AG09309 (cell line): ENCODE measurements around the gene LCP1.
A peak's percentile ranks its signal among the peaks of the same experiment; 100 is the strongest.

Experiments
- DNase-seq: peaks from one replicate; pipeline ENCODE4 v3.0.0-alpha.2; 2010; ENCODE audit warnings: low read depth
- H3K4me3 ChIP-seq: 2 replicates; pipeline ENCODE4 v1.5.1; 2011; ENCODE audit warnings: mild to moderate bottlenecking, low read depth, low read length, moderate library complexity; ENCODE audit not compliant: control insufficient read depth
- TF ChIP-seq, protein P1 (sequence below): IDR thresholded peaks from 2 replicates; pipeline ENCODE4 v1.5.1; 2011; ENCODE audit warnings: mild to moderate bottlenecking, low read depth, low read length, inconsistent platforms; ENCODE audit not compliant: insufficient read depth, control insufficient read depth; ENCODE audit errors: missing control alignments

Gene LCP1

GRCh38 chr13:46160471-46161066, 21.4 kb downstream of the LCP1 start:
- peak; percentile 7 for DNase-seq
- TF ChIP-seq, protein P1, sequence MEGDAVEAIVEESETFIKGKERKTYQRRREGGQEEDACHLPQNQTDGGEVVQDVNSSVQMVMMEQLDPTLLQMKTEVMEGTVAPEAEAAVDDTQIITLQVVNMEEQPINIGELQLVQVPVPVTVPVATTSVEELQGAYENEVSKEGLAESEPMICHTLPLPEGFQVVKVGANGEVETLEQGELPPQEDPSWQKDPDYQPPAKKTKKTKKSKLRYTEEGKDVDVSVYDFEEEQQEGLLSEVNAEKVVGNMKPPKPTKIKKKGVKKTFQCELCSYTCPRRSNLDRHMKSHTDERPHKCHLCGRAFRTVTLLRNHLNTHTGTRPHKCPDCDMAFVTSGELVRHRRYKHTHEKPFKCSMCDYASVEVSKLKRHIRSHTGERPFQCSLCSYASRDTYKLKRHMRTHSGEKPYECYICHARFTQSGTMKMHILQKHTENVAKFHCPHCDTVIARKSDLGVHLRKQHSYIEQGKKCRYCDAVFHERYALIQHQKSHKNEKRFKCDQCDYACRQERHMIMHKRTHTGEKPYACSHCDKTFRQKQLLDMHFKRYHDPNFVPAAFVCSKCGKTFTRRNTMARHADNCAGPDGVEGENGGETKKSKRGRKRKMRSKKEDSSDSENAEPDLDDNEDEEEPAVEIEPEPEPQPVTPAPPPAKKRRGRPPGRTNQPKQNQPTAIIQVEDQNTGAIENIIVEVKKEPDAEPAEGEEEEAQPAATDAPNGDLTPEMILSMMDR = peak; percentile 77
- no peak overlapping the region for H3K4me3 ChIP-seq

DNA sequence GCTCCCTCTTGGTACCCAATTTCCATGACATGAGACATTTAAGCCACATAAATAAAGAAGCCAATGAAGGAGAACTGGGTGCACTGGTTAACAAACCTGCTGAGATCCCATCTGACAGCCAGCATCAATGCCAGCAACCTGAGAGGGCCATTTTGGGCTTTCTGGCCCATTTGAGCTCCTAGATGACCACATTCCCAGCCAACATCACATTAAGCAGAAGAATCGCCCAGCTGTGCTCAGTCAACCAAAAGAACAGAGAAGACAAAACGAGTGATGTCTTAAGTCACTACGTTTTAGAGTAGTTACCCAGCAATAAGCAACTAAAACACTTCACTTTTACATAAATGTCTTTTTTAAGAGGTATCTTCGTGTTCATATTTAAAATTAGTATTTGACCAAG, 21.9 kb downstream of the LCP1 start:
- H3K4me3 ChIP-seq = no peak overlapping the region
- DNase-seq = no peak
- TF ChIP-seq, protein P1 = no peak

DNA sequence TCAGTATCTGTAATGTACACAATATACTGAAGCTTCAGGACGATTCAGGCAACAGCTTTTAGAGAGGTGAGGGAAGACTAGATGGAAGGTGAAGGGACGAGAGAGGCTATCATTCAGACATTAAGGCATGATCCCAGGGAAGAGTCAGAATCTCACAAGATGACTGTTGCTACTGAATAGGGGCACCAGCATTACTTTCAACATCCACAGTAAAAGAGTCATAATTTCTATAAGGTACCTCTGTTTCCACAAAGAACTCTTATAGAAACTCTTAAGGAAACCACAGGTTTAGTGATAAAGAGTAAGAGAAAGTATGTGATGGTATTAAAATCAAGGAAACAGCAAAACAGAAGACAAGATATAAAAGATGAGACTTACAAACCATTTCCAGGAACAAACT, 23.0 kb downstream of the LCP1 start:
- TF ChIP-seq, protein P1 = no peak
- no peak for DNase-seq
- H3K4me3 ChIP-seq = no peak overlapping the region

DNA sequence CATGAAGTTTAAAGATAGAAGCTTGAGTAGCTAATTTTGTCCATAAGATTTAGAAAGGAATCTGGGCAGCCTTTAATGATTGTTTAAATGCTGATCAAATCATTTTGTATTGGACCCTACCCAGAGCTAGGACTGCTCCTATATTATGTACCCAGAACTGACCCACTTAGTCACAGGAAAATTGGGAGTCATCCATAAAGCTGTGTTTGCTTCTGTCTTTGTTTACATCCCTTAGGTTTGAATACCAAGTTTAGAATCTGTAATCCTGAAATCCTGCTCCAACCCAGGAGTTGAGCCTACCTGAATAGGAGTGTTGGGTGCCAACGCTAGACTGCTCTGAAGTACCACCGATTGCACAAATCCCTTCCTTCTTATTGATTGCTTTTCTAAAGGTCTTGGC, 23.8 kb downstream of the LCP1 start:
- H3K4me3 ChIP-seq = no peak overlapping the region
- no peak for DNase-seq
- TF ChIP-seq, protein P1 = no peak

DNA sequence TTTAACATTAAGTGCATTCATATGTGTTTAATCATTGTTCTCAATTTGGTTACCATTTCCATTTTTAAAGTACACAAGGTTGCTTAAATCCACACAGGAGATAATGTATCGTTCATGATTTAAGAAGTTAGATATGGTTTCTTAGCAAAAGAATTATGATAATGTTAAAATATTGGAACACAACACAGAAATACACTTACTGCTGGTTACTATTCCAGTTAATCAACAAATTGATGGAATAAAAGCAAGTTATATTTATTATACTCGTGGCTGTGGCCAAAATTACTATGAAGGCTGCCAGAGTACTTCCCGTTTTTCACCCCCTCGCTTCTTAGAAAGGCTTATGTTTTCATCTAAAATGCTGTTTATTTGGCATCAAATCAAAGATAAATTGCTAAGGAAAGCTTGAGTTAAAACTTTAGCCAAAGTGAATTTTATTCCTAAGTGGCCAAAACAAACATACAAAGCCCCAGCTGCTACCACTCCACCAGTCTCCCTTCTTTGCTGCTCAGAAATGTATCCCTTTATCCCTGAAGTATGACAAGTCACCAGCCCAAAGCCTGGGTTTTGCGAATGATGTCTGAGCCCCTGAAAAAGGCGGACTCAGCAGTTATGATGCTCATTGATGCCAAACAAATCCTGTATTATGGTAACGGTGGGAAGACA, 27.7 kb downstream of the LCP1 start:
- no peak overlapping the region for H3K4me3 ChIP-seq
- TF ChIP-seq, protein P1 = no peak
- no peak for DNase-seq

DNA sequence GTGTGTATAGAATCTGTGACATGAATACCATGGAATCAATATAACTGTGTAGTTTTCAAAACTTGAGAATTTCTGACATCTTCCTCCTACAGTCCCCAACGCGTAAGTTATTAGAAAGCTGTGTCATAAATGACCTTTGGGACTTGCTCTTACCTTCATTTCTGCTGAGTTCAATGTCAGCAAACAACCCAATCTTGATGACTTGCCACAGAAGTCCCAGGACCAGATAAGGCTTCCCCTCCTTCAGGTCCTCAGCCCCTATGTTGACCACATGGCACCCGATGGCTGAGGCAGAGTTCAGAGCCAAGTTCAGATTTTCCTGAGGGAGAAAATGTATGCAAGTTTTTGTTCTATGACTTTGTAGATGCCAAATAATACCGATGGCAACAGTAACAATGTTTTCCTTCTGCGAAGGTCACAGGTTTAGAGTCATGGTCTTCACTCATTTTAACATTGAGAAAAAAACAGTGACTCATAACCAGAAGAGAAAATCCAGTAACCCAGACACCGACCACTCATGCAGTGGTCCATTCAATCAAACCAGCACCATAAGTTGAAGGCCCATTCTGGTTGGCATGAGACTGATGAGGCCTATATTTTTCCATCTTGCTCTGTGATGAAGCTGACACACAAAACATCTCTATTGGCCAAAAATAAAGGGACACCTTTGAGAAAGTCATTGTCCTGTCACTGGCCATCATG, 29.2 kb downstream of the LCP1 start:
- no peak overlapping the region for H3K4me3 ChIP-seq
- TF ChIP-seq, protein P1 = no peak
- no peak for DNase-seq
